K562 (cell line): Measurements from ENCODE around the gene CENPA. TPM values are rescaled to one million over a fixed set of nuclear protein-coding genes. Genes with fewer than 3 reads are reported as not detected.

Experiments
- ATF4 ChIP-seq: fragments of 450-650 bp; formaldehyde crosslinking; IDR thresholded peaks from 2 replicates; pipeline ENCODE4 v1.4.0; 2022; ENCODE audit warnings: mild to moderate bottlenecking, moderate library complexity
- CBFA2T3 ChIP-seq: fragments of 450-650 bp; IDR thresholded peaks from 2 replicates; pipeline ENCODE4 v1.6.1; 2017
- CBX1 ChIP-seq: sonication (generic); IDR thresholded peaks from 2 replicates; pipeline ENCODE4 v1.6.1; 2016; ENCODE audit warnings: antibody characterized with exemption, low read depth, mild to moderate bottlenecking
- CEBPZ ChIP-seq: fragments of 150-350 bp; IDR thresholded peaks from 2 replicates; pipeline ENCODE4 v1.6.1; 2014; ENCODE audit warnings: low read depth, mild to moderate bottlenecking, low read length, borderline replicate concordance
- CTBP1 ChIP-seq: fragments of 450-650 bp; IDR thresholded peaks from 2 replicates; pipeline ENCODE4 v1.6.1; 2016; ENCODE audit warnings: borderline replicate concordance
- E4F1 ChIP-seq: fragments of 250-450 bp; sonication (Bioruptor Pico); IDR thresholded peaks from 2 replicates; pipeline ENCODE4 v1.5.0; 2021; ENCODE audit warnings: mild to moderate bottlenecking, borderline replicate concordance
- ERF ChIP-seq: fragments of 450-650 bp; formaldehyde crosslinking; IDR thresholded peaks from 2 replicates; pipeline ENCODE4 v1.4.0; 2020; ENCODE audit warnings: mild to moderate bottlenecking, mixed read lengths
- HES1 ChIP-seq: fragments of 450-650 bp; IDR thresholded peaks from 2 replicates; pipeline ENCODE4 v1.6.1; 2016; ENCODE audit warnings: low read depth, mild to moderate bottlenecking, moderate library complexity
- HEY1 ChIP-seq: fragments of 250-450 bp; sonication (Bioruptor Pico); IDR thresholded peaks from 2 replicates; pipeline ENCODE4 v1.5.0; 2020; ENCODE audit warnings: mild to moderate bottlenecking, moderate library complexity, borderline replicate concordance
- PCBP1 ChIP-seq: fragments of 200-400 bp; formaldehyde crosslinking; IDR thresholded peaks from 2 replicates; pipeline ENCODE4 v1.6.1; 2018; ENCODE audit warnings: mild to moderate bottlenecking, low read depth, low read length; ENCODE audit not compliant: poor library complexity, severe bottlenecking
- RNF2 ChIP-seq: sonication (generic); IDR thresholded peaks from 2 replicates; pipeline ENCODE4 v1.6.1; 2016
- SP2 ChIP-seq: IDR thresholded peaks from 2 replicates; pipeline ENCODE4 v1.6.1; 2011; ENCODE audit warnings: mild to moderate bottlenecking, low read depth, low read length, moderate library complexity; ENCODE audit not compliant: poor library complexity, severe bottlenecking; ENCODE audit errors: extremely low read depth
- STAT6 ChIP-seq: sonication (generic); formaldehyde crosslinking; IDR thresholded peaks from 2 replicates; pipeline ENCODE4 v1.8.1; 2023; ENCODE audit warnings: mild to moderate bottlenecking, missing genetic modification reagents
- ZBTB17 ChIP-seq: fragments of 450-650 bp; formaldehyde crosslinking; IDR thresholded peaks from 2 replicates; pipeline ENCODE4 v1.4.0; 2020; ENCODE audit warnings: mild to moderate bottlenecking
- polyA plus RNA-seq, 8 experiments: library from polyadenylated mRNA; depleted of rRNA in 4 of 8; stranded (reverse) in 5 of 8; unstranded in 3 of 8; fragments of >200 nt; fragmentation: Nextera tagmentation in 2 of 8; fragmentation: Illumina TruSeq in 1 of 8; extraction: Ambion mirVana in 2 of 8; extraction: Trizol in 1 of 8; gene quantifications; 2 replicates each; pipeline versions ENCODE4 v1.2.1 to v1.2.3, GENCODE V29; 2011 to 2014; ENCODE audit warnings: inconsistent platforms in 1 of 8, missing spikeins in 1 of 8
- total RNA-seq, 7 experiments: library from RNA; depleted of rRNA in 6 of 7; stranded (reverse); fragments of >200 nt in 6 of 7; fragmentation: Illumina TruSeq in 2 of 7; extraction: Trizol in 2 of 7; gene quantifications; 2 replicates each; pipeline versions ENCODE4 v1.2.1 to v1.2.3, GENCODE V29; 2011 to 2021; ENCODE audit warnings: low replicate concordance in 1 of 7

Gene CENPA
- total and polyA plus RNA-seq, 9 of the 15 experiments (the other 6 are each of a cell fraction or from before 2014, with no cell fraction given) = 11.3 to 61.7 (median 44.7) TPM

- TF ChIP-seq CEBPZ (no peak), E4F1 (CRISPR knock-in tag) (no peak), HEY1 (CRISPR knock-in tag) (no peak), ZBTB17 (CRISPR knock-in tag) (0 out of 2 replicates have a peak, but pooled peaks have one; percentile 35), CTBP1 (peak; percentile 15; the same call in 1 of the 2 replicates), CBX1 (no peak), ATF4 (CRISPR knock-in tag) (no peak), HES1 (no peak), ERF (CRISPR knock-in tag) (peak; percentile 37; the same call in 1 of the 2 replicates), SP2 (no peak), STAT6 (CRISPR knock-in tag) (0 out of 2 replicates have a peak, but pooled peaks have one; percentile 37), RNF2 (peak; percentile 52; the same call in 1 of the 2 replicates), PCBP1 (no peak), CBFA2T3 (peak; percentile 37; the same call in 1 of the 2 replicates)
Observed at GRCh38 chr2:26772064-26773001, 13.5 kb upstream of the CENPA start (continued).
